Iris pigment epithelial cell (primary cell): ENCODE measurements around the gene CACHD1.

Source experiments
- DNase-seq: peaks from one replicate; pipeline ENCODE4 v3.0.0-alpha.2; 2011; ENCODE audit warnings: low read depth

The CACHD1 gene

DNA sequence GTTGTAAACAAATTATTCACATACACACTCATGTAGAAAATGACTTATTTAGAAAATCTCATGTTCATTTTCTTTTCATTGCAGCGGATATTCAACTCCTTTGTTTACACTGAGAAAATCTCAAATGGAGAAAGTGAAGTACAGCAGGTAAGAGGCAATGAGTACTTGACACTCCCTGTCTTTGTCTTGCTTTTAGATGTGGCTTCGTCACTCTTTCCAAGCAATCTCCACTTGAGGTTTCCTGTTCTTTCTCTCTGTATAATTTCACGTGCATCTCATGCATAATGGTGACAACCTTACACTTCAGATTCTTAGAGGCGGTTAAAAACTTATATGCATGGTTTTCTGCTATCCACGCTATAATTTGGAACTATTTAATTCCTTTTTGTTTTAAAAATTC, 80.6 kb downstream of the CACHD1 start:
- DNase-seq, result no peak

GRCh38 chr1:64550946-64551605, 81.1 kb downstream of the CACHD1 start:
- DNase-seq, result no peak

DNA sequence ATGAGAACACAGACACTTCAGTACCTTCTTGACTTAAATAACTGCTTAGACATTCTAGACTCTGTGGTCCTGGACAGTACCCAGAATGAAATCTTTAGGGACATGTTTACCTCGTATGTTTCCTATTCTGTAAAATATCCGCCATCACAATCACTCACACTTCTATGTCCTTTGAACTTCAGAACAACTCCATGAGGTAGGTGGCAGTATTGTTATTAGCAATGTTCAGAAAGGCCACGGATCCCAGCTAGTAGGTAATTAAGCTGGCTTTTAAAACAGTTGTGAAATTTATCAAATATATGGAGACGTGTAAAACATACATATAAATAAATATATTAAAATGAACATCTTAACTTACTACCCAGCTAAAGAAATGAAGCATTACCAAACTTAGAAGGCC, 83.4 kb downstream of the CACHD1 start:
- DNase-seq, result no peak

GRCh38 chr1:64555947-64556346, 86.0 kb downstream of the CACHD1 start:
- no peak for DNase-seq

DNA sequence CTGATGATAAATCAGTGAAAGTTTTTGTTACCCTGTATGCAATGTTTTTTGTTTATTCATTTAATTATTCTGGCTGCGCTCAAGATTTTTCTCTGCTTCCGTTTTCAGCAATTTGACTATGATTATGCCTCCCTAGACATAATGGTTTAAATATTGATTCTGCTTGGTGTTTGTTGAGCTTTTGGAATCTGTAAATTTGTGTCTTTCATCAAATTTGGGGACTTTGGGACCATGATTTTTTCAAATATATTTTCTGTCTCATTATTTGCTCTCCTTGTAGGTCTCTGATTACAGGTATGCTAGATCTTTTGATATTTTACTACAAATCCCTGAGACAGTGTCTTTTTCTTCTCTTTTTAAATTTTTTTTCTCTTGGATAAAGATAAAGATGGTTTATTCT, 92.1 kb downstream of the CACHD1 start:
- no peak for DNase-seq

- DNase-seq, result no peak
Measured at GRCh38 chr1:64563958-64564565, 94.1 kb downstream of the CACHD1 start.

GRCh38 chr1:64564891-64565290, 95.0 kb downstream of the CACHD1 start:
- no peak for DNase-seq

DNA sequence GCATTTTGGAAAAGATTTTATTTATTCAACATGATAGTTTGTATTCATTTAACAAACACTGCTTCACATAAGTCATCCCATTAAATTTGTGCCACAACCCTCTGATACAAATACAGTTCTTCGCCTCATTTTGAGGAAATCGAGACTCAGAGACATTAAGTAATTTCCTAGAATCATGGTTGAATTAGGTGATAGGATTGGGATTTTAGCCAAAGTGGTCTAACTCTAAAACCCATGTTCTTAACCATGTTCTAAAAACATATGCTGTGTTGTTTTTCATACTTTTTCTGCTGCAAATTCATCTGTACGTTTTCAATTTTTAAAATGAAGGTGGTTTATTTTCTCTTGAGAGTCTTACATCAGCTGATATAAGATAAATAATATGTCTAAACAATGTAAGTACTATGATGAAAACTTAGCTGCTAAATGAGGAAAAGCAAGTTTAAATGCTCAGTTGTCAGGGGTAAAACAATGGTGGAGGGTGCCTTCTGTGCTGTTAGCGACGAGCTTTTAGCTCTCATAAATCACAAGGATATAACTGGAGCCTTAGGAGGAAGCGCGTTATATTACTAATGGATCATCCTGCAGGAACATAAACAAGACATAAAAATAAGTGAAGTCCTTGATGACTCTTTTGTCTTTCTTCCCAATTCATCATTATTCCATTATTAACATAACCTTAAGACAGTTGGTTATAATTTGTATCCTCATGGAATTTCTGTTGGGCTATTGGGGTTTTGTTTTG, 97.7 kb downstream of the CACHD1 start:
- DNase-seq, result no peak

DNA sequence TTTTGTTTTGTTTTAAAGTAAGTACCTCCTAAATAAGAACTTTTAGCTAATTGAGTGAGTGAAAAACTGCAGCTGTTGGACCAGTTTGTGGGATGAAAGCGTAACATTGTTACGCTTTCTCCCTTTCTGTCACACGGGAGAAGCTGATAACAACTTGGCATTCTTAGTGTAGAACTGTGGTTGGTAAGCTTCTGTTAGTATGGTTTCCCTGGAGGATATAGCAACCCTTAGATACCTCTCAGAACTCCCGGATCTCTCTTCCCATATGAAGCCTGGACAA, 98.2 kb downstream of the CACHD1 start:
- no peak for DNase-seq

DNA sequence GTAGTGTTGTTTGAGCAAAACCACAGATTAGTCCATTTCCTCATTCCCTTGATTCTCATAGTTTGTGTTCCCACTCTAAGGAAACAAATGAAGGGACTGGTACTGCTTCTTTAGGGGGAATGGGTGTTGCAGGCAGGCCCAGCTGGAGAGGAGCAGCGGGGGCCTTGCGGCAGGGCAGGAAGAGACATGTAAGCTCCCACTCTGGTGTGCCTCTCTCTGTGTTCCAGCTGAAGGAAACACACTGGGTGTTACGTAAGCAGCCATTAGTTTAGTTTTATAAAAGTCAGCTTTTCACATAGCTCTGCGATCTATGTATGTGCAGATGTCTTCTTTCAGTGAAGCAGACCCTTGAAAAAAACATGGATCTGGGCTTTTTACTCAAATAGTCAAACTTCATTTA, 99.5 kb downstream of the CACHD1 start:
- DNase-seq, result peak; percentile 18

- DNase-seq, result no peak
Measured at GRCh38 chr1:64570267-64570855, 100.4 kb downstream of the CACHD1 start.

- DNase-seq, result no peak
Measured at GRCh38 chr1:64572222-64572900, 102.4 kb downstream of the CACHD1 start.

DNA sequence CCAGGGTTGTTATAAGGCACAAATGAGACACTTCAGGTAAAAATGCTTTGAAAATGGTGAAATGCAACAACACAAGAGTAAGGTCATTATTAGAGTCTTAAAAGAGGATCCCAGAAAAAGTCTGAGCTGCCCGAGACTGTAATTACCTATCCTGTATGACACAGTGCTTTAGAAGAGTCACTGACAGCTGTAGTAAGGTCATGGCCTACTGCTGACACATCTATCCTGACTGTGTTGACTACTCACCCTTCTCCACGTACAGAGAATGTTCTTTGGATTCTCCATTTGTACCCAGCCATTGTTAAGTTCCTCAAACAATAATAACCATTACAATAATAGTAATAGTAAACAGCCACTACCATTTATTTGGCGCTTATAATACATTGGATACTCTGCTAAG, 104.4 kb downstream of the CACHD1 start:
- no peak for DNase-seq

GRCh38 chr1:64575881-64576676, 106.2 kb downstream of the CACHD1 start:
- DNase-seq, result no peak

DNA sequence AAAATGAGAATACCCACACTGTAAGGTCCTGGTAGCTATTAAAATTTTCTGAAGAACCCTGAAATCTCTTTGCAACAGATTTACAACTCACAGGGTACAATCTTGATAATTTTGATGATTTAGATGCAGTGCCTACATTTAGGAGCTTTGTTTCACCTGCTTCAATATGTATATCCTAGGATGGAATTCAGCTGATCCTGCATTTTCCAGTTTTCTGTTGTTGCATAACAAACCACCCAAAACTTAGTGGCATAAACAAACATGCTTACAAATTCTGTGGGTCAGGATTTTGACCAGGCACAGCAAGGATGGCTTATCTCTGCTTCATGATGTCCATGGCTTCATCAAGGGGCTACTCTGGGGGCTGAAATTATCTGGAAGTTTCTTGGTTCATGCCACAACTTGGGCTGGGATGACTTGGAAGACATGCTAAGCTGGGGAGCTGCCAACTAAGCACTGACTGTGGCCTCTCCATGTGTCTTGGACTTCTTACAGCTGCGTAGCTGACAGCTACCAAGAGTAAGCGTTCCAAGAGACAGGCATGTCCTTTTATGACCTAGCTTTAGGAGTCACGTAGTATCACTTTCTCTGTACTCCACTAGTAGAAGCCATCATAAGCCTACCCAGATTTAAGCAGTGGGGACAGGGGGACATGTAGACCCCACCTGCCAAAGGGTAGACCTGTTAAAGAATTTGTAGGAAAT, 108.5 kb downstream of the CACHD1 start:
- no peak for DNase-seq

DNA sequence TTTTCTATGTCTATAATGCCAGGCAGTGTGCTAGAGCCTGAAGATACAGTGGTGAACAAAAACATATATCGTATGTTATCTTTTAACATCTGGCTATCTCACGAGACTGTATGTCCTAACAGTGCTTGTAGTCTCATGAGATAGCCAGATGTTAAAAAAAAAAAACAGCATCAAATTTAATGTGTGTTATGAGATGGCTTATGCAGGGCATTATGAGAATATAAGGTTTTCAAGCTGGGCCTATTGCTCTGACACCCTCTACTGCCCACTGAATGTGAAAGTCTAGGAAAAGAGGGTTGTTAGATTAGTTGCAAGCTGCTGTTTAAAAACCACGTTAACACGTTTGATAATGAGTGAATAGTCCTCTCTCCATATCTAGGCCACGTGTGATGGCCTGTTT, 109.8 kb downstream of the CACHD1 start:
- no peak for DNase-seq

DNA sequence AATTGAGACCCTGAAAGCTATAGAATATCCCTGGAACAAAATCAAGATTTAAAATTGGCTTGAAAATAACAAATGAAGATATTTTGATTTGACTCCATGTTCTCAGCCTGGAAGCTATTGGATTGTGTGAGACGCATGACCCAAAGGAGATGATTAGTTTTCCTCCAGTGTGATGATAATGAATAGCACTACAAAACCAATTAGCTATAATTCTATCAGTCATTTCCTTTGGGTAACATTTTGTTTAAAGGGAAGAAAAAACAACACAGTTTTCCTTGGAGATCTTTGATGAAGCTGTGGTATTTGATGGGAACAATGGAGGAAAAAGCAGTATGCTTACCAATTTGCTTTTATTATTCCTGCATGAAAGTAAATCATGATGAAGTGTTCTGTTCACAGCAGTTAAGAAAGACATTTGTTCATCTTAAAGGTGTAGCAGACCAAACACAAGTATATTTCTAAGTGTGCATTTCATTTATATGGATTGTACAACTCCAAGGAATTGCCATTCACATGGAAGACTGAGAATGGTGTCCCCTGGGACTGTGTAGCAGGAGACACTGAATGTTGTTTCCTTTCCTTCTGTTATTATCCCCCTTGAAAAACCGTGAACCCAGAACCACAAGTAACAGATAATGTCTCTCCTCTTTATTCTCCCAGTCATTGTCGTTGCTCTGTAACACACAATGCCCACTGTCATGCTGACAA, 111.4 kb downstream of the CACHD1 start:
- DNase-seq, result no peak

- DNase-seq, result no peak
Measured at GRCh38 chr1:64581843-64582185, 111.9 kb downstream of the CACHD1 start.

DNA sequence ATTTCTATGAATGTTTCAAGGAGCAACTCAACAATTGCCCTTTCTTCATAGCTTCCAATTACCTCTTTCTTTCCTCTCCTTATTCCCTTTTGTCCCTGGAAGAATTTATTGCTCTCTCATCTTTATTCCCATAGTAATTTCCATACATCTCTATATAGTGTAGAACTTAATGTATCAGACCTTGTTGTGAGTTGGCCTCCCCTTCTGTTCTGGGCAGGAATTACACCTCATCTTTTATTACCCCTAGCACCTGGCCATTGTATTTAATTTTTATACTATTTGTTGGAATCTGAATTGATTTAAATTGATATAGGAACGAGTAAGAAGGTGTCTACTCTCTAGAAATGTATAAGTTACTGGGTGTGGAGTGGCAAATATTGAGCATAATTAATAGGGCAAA, 114.5 kb downstream of the CACHD1 start:
- no peak for DNase-seq

DNA sequence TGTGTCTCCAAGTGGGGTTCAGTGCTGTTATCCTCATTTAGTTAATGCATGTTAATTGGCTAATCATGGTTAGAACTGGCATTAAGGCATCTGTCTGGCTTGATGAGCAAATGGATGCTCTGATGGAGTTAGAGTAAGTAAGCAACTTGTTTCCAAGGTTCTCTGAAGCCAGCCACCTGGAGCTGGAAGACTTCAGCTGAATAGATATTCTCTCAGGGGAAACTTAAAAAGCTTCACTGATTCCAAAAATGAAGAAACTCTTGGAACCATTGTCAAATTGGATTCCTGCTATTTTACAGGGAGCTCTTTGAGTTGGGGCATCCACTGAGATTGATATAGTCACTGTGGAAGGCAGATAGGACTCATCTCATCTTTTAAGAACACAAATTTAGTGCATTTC, 118.9 kb downstream of the CACHD1 start:
- DNase-seq, result no peak

- DNase-seq, result no peak
Measured at GRCh38 chr1:64590316-64590715, 120.4 kb downstream of the CACHD1 start.
